PFSK-1 (cell line): Measurements from ENCODE around the gene CUX1.

Experiments used
- POLR2AphosphoS5 ChIP-seq: IDR thresholded peaks from 2 replicates; pipeline ENCODE4 v1.6.1; 2012; ENCODE audit warnings: low read depth, mild to moderate bottlenecking, control low read depth, low read length, moderate library complexity
- SIN3A ChIP-seq: IDR thresholded peaks from 2 replicates; pipeline ENCODE4 v1.6.1; 2012; ENCODE audit warnings: mild to moderate bottlenecking, low read length, moderate library complexity, borderline replicate concordance; ENCODE audit not compliant: insufficient read depth

GRCh38 chr7:102063690-102064180 is 246.3 kb downstream of the CUX1 start:
- no peak for TF ChIP-seq POLR2AphosphoS5
- TF ChIP-seq SIN3A, result no peak
